AG04450 (cell line): ENCODE data around the gene NKX2-3. TPM values are rescaled to one million over a fixed set of nuclear protein-coding genes. Genes with fewer than 3 reads are reported as not detected.

Source experiments
- CTCF ChIA-PET: fragments of 300-600, 350-600 bp; formaldehyde crosslinking; extraction: SDS; loops from one replicate; lab custom pipeline; 2022; ENCODE audit warnings: antibody characterized with exemption, inconsistent platforms; lab: Charles Lee
- POLR2A ChIA-PET: fragments of 350-600 bp; formaldehyde crosslinking; extraction: SDS; loops from one replicate; lab custom pipeline; 2021; ENCODE audit warnings: antibody characterized with exemption, inconsistent platforms; lab: Yijun Ruan, JAX
- DNase-seq: peaks from one replicate; pipeline ENCODE4 v3.0.0-alpha.2; 2011; ENCODE audit warnings: low read depth, low spot score
- H3K27ac ChIP-seq: one replicate; pipeline ENCODE4 v1.5.1; 2012; ENCODE audit warnings: low read depth, low read length, control low read depth
- H3K27me3 ChIP-seq: one replicate; pipeline ENCODE4 v1.6.0; 2012; ENCODE audit warnings: low read length; ENCODE audit not compliant: control insufficient read depth, insufficient read depth
- H3K4me3 ChIP-seq: 2 replicates; pipeline ENCODE4 v1.5.1; 2011; ENCODE audit warnings: mild to moderate bottlenecking, low read depth, low read length, control low read depth
- H3K9me3 ChIP-seq: 2 replicates; pipeline ENCODE4 v1.5.1; 2012; ENCODE audit warnings: low read length; ENCODE audit not compliant: control insufficient read depth, insufficient read depth
- polyA plus RNA-seq: library from polyadenylated mRNA; depleted of rRNA; stranded (reverse); fragments of >200 nt; gene quantifications from 2 replicates; pipeline ENCODE4 v1.2.3, GENCODE V29; 2011
- TF ChIP-seq, protein P1 (sequence below): IDR thresholded peaks from 2 replicates; pipeline ENCODE4 v1.5.1; 2011; ENCODE audit warnings: low read depth, low read length, control low read depth, inconsistent platforms

Gene NKX2-3
- polyA plus RNA-seq, 1 experiment: not detected

DNA sequence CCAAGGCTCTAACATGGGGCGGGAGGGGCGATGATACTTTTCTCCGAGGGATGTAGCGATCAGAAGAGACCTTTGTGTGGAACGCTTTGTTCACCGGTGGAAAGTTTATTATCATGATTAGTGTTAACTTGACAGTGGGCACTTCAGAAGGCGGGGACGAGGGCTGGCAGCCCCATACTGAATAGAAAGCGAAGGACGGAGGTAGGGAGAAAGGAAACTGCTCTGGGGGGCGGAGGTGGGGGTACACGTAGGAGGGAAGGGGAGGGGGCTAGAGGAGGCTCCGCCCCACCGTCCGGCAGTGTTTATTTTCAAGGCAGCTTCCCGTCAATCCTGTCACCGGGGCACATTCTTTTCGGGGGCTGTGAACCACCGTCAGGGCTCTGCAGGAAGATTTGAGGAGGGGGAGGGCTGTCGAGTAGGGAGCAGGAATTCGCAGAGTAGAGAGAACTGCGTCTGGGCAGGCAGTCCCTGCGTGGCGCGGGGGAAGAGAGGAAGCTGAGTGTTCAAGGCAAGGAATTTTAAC lies 9.4 kb upstream of the NKX2-3 start:
- TF ChIP-seq, protein P1, sequence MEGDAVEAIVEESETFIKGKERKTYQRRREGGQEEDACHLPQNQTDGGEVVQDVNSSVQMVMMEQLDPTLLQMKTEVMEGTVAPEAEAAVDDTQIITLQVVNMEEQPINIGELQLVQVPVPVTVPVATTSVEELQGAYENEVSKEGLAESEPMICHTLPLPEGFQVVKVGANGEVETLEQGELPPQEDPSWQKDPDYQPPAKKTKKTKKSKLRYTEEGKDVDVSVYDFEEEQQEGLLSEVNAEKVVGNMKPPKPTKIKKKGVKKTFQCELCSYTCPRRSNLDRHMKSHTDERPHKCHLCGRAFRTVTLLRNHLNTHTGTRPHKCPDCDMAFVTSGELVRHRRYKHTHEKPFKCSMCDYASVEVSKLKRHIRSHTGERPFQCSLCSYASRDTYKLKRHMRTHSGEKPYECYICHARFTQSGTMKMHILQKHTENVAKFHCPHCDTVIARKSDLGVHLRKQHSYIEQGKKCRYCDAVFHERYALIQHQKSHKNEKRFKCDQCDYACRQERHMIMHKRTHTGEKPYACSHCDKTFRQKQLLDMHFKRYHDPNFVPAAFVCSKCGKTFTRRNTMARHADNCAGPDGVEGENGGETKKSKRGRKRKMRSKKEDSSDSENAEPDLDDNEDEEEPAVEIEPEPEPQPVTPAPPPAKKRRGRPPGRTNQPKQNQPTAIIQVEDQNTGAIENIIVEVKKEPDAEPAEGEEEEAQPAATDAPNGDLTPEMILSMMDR: no peak
- CTCF ChIA-PET: interaction anchor here (2.0 kb wide), 1 partner anchor 87 kb away, joined by 9 read pairs; no protein-coding TSS in a partner anchor
- no peak for DNase-seq
- no peak overlapping the region for H3K27ac ChIP-seq
- H3K27me3 ChIP-seq: peaks cover 98% of the 10 kb centered on the region
- peaks cover 10% of the 10 kb centered on the region; the same call in 1 of the 2 replicates for H3K9me3 ChIP-seq
- POLR2A ChIA-PET: no interaction called here
- H3K4me3 ChIP-seq: no peak overlapping the region

DNA sequence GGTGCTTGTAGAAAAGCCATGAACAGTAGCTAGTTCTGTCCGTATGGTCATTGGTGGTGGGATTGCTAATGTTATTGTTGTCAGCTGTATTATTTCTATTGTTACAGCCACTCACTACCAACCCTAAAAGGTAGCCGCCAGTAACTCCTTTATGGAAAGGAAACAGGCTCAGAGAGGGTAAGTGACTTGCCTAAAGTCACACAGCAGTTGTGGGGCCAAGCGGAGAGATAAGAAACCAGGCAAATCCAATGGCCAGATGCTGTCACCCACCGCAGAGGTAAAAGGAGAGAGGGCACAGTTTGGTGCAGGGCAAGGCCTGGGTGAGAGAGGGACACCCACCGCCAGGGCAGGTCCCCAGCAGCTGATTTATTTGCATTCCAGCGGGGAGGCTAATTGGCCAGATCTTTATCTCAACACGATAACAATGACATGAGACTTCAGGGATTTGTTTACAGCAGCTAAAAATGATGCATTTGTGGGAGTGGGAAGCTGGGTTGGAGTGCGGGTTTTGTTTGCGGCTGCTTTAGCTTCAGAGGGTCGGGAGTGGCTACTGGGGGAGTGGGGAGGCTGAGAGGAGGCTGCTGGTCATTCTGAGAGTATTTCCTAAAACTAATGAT lies 8.6 kb upstream of the NKX2-3 start:
- TF ChIP-seq, protein P1: no peak
- H3K27me3 ChIP-seq: peaks cover 98% of the 10 kb centered on the region
- POLR2A ChIA-PET: no interaction called here

DNA sequence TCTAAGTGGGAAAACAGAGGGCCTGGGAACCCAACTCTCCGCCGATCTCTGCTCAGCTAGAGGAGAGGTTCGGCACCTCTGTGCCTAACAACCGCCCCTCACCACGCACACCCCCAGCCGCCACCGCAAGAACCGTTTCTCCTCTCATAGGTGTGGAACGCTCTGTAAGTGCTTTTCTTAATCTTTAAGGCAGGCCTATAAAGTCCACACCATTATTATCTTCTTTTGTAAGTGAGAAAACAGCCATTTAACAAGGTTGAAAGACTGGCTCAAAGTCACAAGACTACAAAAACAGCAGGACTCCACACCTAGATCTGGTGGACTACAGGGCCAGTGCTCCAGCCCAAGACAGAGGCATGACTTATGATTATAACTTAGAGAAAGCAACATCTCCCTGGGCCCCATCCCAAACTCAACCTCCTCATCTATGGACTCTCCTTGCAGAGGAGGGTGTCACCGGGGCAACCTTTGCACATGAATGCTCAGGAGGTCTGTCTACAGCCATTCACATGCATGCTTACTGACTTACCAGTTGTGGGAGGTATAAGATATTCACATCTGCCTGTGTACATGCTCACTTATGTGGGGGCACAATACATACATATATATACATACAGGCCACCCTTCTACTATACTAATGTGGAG lies 7.9 kb upstream of the NKX2-3 start:
- Histone ChIP-seq H3K27me3 (peaks cover 98% of the 10 kb centered on the region), H3K4me3 (no peak overlapping the region), H3K9me3 (peaks cover 12% of the 10 kb centered on the region; the same call in 1 of the 2 replicates), H3K27ac (no peak overlapping the region)
- DNase-seq: no peak
- ChIA-PET POLR2A (no interaction called here), CTCF (interaction anchor here (2.0 kb wide), 1 partner anchor 89 kb away, joined by 9 read pairs; no protein-coding TSS in a partner anchor)
- TF ChIP-seq, protein P1: no peak

More for the DNA sequence above, 8.6 kb upstream of the NKX2-3 start:
- CTCF ChIA-PET: interaction anchor here (0.6 to 2.0 kb wide), 2 partner anchors 88 to 107 kb away, joined by 3 to 9 read pairs; no protein-coding TSS in a partner anchor
- no peak for DNase-seq
- H3K27ac ChIP-seq: no peak overlapping the region
- H3K4me3 ChIP-seq: no peak overlapping the region
- H3K9me3 ChIP-seq: peaks cover 10% of the 10 kb centered on the region; the same call in 1 of the 2 replicates

DNA sequence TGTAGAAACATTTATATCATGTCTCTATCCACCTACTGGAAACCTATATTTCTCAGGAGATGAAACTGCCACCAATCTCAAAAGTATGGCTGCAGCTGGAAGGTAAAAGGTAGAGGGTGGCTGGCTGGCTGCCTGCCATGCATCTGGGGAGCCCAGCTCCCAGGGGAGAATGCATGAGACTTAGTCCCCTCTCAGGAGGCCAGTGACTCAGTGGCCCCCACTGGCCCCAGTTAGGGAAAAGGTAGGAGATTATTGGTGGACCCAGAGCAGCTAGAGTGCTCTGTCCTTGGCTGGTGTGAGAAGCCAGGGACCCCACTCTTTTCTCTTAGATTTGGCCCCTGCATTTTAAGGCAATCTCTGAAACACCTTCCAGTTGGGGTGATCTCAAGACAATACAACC lies 6.8 kb upstream of the NKX2-3 start:
- Histone ChIP-seq H3K27ac (no peak overlapping the region), H3K27me3 (peaks cover 97% of the 10 kb centered on the region), H3K9me3 (peaks cover 18% of the 10 kb centered on the region; the same call in 1 of the 2 replicates), H3K4me3 (no peak overlapping the region)
- ChIA-PET POLR2A (no interaction called here), CTCF (no interaction called here)
- no peak for DNase-seq
- TF ChIP-seq, protein P1: no peak
